IMR-90 (cell line): Measurements from ENCODE around the gene NXPE3.

Source experiments
- BHLHE40 ChIP-seq: fragments of 150-350 bp; IDR thresholded peaks from 2 replicates; pipeline ENCODE4 v1.6.1; 2016; ENCODE audit warnings: mild to moderate bottlenecking, low read depth, low read length
- CEBPB ChIP-seq: IDR thresholded peaks from 2 replicates; pipeline ENCODE4 v1.6.1; 2012; ENCODE audit warnings: low read depth, low read length, improper control_type of control experiment
- CTCF ChIP-seq: conservative IDR thresholded peaks from 2 replicates; pipeline ENCODE4 v1.5.1; 2012; ENCODE audit warnings: mild to moderate bottlenecking, low read depth, low read length, improper control_type of control experiment
- FOS ChIP-seq: fragments of 150-350 bp; IDR thresholded peaks from 2 replicates; pipeline ENCODE4 v1.6.1; 2016; ENCODE audit warnings: low read depth, low read length
- MAFK ChIP-seq: IDR thresholded peaks from 2 replicates; pipeline ENCODE4 v1.6.1; 2012; ENCODE audit warnings: low read depth, low read length, improper control_type of control experiment
- MAZ ChIP-seq: IDR thresholded peaks from 2 replicates; pipeline ENCODE4 v1.6.1; 2012; ENCODE audit warnings: low read depth, mild to moderate bottlenecking, low read length, improper control_type of control experiment, moderate library complexity, borderline replicate concordance
- MXI1 ChIP-seq: IDR thresholded peaks from 2 replicates; pipeline ENCODE4 v1.6.1; 2012; ENCODE audit warnings: low read depth, mild to moderate bottlenecking, low read length, moderate library complexity, borderline replicate concordance
- POLR2A ChIP-seq: IDR thresholded peaks from 2 replicates; pipeline ENCODE4 v1.6.1; 2012; ENCODE audit warnings: mild to moderate bottlenecking, low read depth, low read length
- RAD21 ChIP-seq: IDR thresholded peaks from 2 replicates; pipeline ENCODE4 v1.6.1; 2012; ENCODE audit warnings: low read length, improper control_type of control experiment
- RCOR1 ChIP-seq: IDR thresholded peaks from 2 replicates; pipeline ENCODE4 v1.6.1; 2012; ENCODE audit warnings: mild to moderate bottlenecking, low read length, improper control_type of control experiment; ENCODE audit not compliant: insufficient replicate concordance
- RFX5 ChIP-seq: IDR thresholded peaks from 2 replicates; pipeline ENCODE4 v1.8.0; 2012; ENCODE audit warnings: low read depth, mild to moderate bottlenecking, low read length, moderate library complexity
- SMC3 ChIP-seq: fragments of 150-350 bp; IDR thresholded peaks from 2 replicates; pipeline ENCODE4 v1.6.1; 2016; ENCODE audit warnings: low read depth, mild to moderate bottlenecking, antibody characterized with exemption, low read length, moderate library complexity
- USF2 ChIP-seq: fragments of 150-350 bp; IDR thresholded peaks from 2 replicates; pipeline ENCODE4 v1.6.1; 2017; ENCODE audit warnings: mild to moderate bottlenecking, antibody characterized with exemption, low read length, low read depth

GRCh38 chr3:101852983-101853840, 74.2 kb downstream of the NXPE3 start:
- no peak for TF ChIP-seq CTCF
- no peak for TF ChIP-seq FOS
- TF ChIP-seq RAD21 = no peak
- no peak for TF ChIP-seq MAZ
- TF ChIP-seq POLR2A = no peak
- TF ChIP-seq MAFK = no peak
- no peak for TF ChIP-seq BHLHE40
- no peak for TF ChIP-seq SMC3
- TF ChIP-seq RCOR1 = no peak
- TF ChIP-seq USF2 = no peak
- no peak for TF ChIP-seq CEBPB
- no peak for TF ChIP-seq RFX5
- no peak for TF ChIP-seq MXI1
